ENCODE results near the gene C1orf35. TPM values are rescaled to one million over a fixed set of nuclear protein-coding genes. Genes with fewer than 3 reads are reported as not detected.

Gene C1orf35
- total and polyA plus RNA-seq, 7 donors, result 3.6 to 8.2 (median 5.7) TPM

Other genes with a start within 250 kb of the C1orf35 start
- gene WNT9A, start 155.4 kb downstream of the C1orf35 start, total RNA-seq, result 10 to 100 TPM in 3 of 4 donors, 1 to 10 TPM in 1; 7.6 to 49.7 (median 23.1) TPM
- gene WNT9A, start 155.4 kb downstream of the C1orf35 start, polyA plus RNA-seq, result 10 to 100 TPM in 2 of 3 donors, 1 to 10 TPM in 1; 7.9 to 25.8 (median 18.1) TPM
- not detected for gene WNT3A, start 96.3 kb downstream of the C1orf35 start, total RNA-seq
- not detected for gene WNT3A, start 96.3 kb downstream of the C1orf35 start, polyA plus RNA-seq
- gene ARF1, start 20.6 kb downstream of the C1orf35 start, total RNA-seq, result 100 to 1,000 TPM; 176 to 328 (median 256) TPM
- 100 to 1,000 TPM; 257 to 612 (median 345) TPM for gene ARF1, start 20.6 kb downstream of the C1orf35 start, polyA plus RNA-seq
- gene MRPL55, start 6.0 kb upstream of the C1orf35 start, total RNA-seq, result 10 to 100 TPM; 35.7 to 43.4 (median 39.2) TPM
- gene MRPL55, start 6.0 kb upstream of the C1orf35 start, polyA plus RNA-seq, result 10 to 100 TPM; 70.9 to 86.2 (median 81.8) TPM
- 100 to 1,000 TPM in 1 of 4 donors, 10 to 100 TPM in 3; 90.2 to 122 (median 92.8) TPM for gene GUK1, start 37.0 kb upstream of the C1orf35 start, total RNA-seq
- gene GUK1, start 37.0 kb upstream of the C1orf35 start, polyA plus RNA-seq, result 100 to 1,000 TPM; 161 to 271 (median 166) TPM
- under 1 TPM; 0.37 to 0.92 (median 0.52) TPM for gene GJC2, start 46.6 kb upstream of the C1orf35 start, total RNA-seq
- under 1 TPM; 0.19 to 0.40 (median 0.20) TPM for gene GJC2, start 46.6 kb upstream of the C1orf35 start, polyA plus RNA-seq
- gene IBA57, start 62.5 kb upstream of the C1orf35 start, total RNA-seq, result 10 to 100 TPM; 11.3 to 26.2 (median 17.8) TPM
- 10 to 100 TPM in 2 of 3 donors, 1 to 10 TPM in 1; 7.7 to 16.0 (median 11.5) TPM for gene IBA57, start 62.5 kb upstream of the C1orf35 start, polyA plus RNA-seq
- 1,000 to 10,000 TPM; 1,061 to 1,869 (median 1,568) TPM for gene OBSCN, start 104.7 kb upstream of the C1orf35 start, total RNA-seq
- gene OBSCN, start 104.7 kb upstream of the C1orf35 start, polyA plus RNA-seq, result 100 to 1,000 TPM; 397 to 658 (median 442) TPM

All from psoas muscle (tissue), 7 donors.